Cardiac muscle cell (in vitro differentiated cells and primary cell): ENCODE measurements around the gene MYBPC1. TPM values are rescaled to one million over a fixed set of nuclear protein-coding genes. Genes with fewer than 3 reads are reported as not detected.

Experiments
- DNase-seq, 2 donors: peaks; one replicate each; pipeline versions ENCODE4 v3.0.0 to v3.0.0-alpha.2; 2010 to 2017; ENCODE audit warnings: low read depth in 1 of 2, low spot score in 1 of 2
- H3K27ac ChIP-seq: fragments of 200-600 bp; sonication (generic); 2 replicates; pipeline ENCODE4 v1.5.1; 2016
- H3K27me3 ChIP-seq: fragments of 200-600 bp; sonication (generic); 2 replicates; pipeline ENCODE4 v1.6.0; 2016; ENCODE audit warnings: control low read depth
- H3K36me3 ChIP-seq: fragments of 200-600 bp; sonication (generic); 2 replicates; pipeline ENCODE4 v1.5.1; 2016; ENCODE audit warnings: control low read depth
- H3K4me1 ChIP-seq: fragments of 200-600 bp; sonication (generic); 2 replicates; pipeline ENCODE4 v1.8.1; 2017; ENCODE audit warnings: low read depth, mild to moderate bottlenecking, mixed run types
- H3K4me3 ChIP-seq: fragments of 200-600 bp; sonication (generic); 2 replicates; pipeline ENCODE4 v1.5.1; 2016; ENCODE audit warnings: mild to moderate bottlenecking
- H3K9me3 ChIP-seq: fragments of 200-600 bp; sonication (generic); 2 replicates; pipeline ENCODE4 v1.5.1; 2017; ENCODE audit warnings: low read depth, mild to moderate bottlenecking, control low read depth
- polyA plus RNA-seq: library from polyadenylated mRNA; unstranded; fragments of >200 nt; fragmentation: Nextera tagmentation; extraction: Ambion mirVana; gene quantifications from 2 replicates; pipeline ENCODE4 v1.2.1, GENCODE V29; 2016
- total RNA-seq: library from RNA; depleted of rRNA; stranded (reverse); fragments of >200 nt; gene quantifications from 2 replicates; pipeline ENCODE4 v1.2.3, GENCODE V29; 2016
- TF ChIP-seq, protein P1 (sequence below): IDR thresholded peaks from 2 replicates; pipeline ENCODE4 v1.5.1; 2012; ENCODE audit warnings: low read depth, mild to moderate bottlenecking, low read length

Gene MYBPC1
- total and polyA plus RNA-seq, 2 experiments from 2014 or later, result not detected

DNA sequence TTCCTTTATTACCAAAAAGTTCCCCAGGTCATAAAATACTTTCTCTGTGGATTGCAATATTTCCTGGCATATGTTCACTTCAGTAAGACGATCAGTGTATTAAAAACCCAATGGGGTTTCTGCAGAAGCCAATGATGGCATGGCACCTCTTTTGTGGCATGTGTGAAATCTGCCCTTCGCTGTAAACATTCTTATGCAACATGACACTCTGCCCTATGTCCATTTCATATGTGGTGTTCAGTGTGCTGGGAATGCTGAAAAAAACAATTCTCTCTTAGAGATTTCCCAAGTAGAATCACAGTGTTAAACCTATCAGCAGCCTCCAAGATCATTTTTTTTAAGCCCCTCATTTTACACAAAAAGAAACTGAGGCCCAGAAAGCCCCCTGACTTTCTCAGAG is 2.3 kb upstream of the MYBPC1 start:
- DNase-seq, result no peak
- Histone ChIP-seq H3K9me3 (no peaks in the 10 kb centered on the region), H3K27me3 (peaks cover 60% of the 10 kb centered on the region), H3K4me1 (no peaks in the 10 kb centered on the region), H3K27ac (no peak overlapping the region), H3K36me3 (no peaks in the 10 kb centered on the region), H3K4me3 (no peak overlapping the region)
- TF ChIP-seq, protein P1, sequence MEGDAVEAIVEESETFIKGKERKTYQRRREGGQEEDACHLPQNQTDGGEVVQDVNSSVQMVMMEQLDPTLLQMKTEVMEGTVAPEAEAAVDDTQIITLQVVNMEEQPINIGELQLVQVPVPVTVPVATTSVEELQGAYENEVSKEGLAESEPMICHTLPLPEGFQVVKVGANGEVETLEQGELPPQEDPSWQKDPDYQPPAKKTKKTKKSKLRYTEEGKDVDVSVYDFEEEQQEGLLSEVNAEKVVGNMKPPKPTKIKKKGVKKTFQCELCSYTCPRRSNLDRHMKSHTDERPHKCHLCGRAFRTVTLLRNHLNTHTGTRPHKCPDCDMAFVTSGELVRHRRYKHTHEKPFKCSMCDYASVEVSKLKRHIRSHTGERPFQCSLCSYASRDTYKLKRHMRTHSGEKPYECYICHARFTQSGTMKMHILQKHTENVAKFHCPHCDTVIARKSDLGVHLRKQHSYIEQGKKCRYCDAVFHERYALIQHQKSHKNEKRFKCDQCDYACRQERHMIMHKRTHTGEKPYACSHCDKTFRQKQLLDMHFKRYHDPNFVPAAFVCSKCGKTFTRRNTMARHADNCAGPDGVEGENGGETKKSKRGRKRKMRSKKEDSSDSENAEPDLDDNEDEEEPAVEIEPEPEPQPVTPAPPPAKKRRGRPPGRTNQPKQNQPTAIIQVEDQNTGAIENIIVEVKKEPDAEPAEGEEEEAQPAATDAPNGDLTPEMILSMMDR, result no peak

DNA sequence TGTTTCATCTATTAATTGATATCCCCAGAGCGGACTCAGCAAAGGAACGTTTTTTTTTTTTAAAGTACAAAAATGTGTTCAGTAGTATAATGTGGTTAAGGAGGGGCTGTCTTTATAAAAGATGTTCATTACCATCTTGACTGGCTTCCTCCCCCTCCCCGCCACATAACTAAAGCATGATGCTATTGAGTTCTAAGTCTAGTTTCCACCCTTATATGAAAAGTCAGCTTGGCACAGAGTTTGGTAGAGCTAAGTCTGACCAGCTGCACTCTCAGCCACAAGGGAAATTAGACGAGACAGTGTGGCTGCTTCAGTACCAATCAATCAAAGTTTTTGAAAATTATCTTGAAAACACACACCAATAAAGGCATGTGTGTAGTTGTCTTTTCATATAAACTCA is 1.9 kb upstream of the MYBPC1 start:
- TF ChIP-seq, protein P1, result no peak
- H3K4me1 ChIP-seq, result no peaks in the 10 kb centered on the region
- H3K4me3 ChIP-seq, result no peak overlapping the region
- H3K36me3 ChIP-seq, result no peaks in the 10 kb centered on the region
- H3K27me3 ChIP-seq, result peaks cover 60% of the 10 kb centered on the region
- H3K27ac ChIP-seq, result no peak overlapping the region
- H3K9me3 ChIP-seq, result no peaks in the 10 kb centered on the region
- no peak for DNase-seq

DNA sequence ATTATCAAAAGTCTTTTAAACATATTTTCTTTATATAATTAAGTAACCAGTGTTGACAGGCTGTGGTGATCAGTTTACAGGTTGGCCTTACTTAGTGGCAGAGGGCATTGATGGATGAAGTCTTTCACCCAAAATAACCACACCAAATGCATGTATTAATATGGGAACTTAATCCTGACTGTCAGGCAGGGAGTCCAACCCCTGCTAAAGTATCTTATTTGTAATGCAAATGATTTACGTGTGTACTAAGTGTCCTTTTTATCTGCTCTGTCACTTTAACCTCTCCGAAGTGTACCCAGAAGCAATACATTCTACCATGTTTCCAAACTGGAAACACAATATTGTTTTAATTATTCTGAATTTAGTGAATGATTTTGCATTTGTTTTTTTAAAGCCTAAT is 1.4 kb downstream of the MYBPC1 start:
- H3K9me3 ChIP-seq, result no peaks in the 10 kb centered on the region
- H3K27ac ChIP-seq, result no peak overlapping the region
- H3K4me1 ChIP-seq, result no peaks in the 10 kb centered on the region
- TF ChIP-seq, protein P1, result no peak
- H3K4me3 ChIP-seq, result no peak overlapping the region
- no peaks in the 10 kb centered on the region for H3K36me3 ChIP-seq
- DNase-seq, result no peak
- peaks cover 55% of the 10 kb centered on the region for H3K27me3 ChIP-seq

DNA sequence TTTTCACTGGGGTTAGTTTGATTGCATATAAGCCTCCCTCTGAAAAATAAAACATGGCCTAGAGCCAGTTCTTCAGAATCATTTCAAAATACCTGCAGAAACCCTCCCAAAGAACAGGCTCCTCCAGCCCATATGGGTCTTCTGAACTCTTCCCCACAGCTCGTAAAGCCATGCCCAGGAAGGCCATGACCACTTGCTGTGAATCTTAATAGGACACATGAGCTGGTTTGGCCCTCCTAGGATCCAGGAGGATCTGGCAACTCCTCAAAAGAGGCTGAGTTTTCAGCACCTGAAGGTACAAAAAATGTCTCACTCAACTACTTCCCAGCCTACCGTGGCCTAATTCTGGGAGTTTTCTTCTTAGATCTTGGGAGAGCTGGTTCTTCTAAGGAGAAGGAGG is 2.4 kb downstream of the MYBPC1 start:
- Histone ChIP-seq H3K4me1 (no peaks in the 10 kb centered on the region), H3K4me3 (no peak overlapping the region), H3K9me3 (no peaks in the 10 kb centered on the region), H3K27me3 (peaks cover 45% of the 10 kb centered on the region), H3K36me3 (no peaks in the 10 kb centered on the region), H3K27ac (no peak overlapping the region)
- TF ChIP-seq, protein P1, result no peak
- no peak for DNase-seq

DNA sequence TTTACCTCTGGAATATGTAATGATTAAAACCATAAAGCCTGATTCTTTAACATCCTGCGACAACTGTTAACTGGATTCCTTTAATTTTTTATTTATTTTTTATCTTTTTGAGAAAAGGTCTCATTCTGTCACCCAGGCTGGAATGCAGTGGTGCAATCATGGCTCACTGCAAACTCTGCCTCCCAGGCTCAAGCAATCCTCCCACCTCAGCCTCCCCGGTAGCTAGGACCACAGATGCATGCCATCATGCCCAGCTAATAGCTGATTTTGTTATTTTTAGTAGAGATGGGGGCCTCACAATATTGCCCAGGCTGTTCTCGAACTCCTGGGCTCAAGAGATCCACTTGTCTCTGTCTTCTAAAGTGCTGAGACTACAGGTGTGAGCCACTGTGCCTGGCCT is 3.7 kb downstream of the MYBPC1 start:
- Histone ChIP-seq H3K27ac (no peak overlapping the region), H3K27me3 (peaks cover 34% of the 10 kb centered on the region), H3K4me3 (no peak overlapping the region), H3K36me3 (no peaks in the 10 kb centered on the region), H3K4me1 (no peaks in the 10 kb centered on the region), H3K9me3 (no peaks in the 10 kb centered on the region)
- TF ChIP-seq, protein P1, result no peak
- no peak for DNase-seq

DNA sequence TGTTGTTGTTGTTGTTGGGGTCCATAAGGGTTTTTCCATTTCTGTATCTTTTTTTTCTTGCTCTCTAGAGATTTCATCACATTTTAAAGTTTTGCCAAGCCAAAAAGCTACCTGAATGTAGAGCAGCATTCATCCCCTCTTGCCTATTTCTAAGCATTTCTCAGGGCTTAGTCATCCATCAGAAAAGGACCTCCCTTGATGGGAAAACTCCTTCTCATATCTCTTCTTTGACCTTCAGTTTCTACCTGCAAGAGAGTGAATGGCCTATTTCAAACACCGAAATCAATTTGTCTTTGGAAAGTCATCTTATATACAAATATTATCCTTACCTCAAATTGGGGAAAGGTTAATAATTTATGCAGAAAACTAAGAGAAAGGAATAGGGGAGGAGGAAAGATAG is 4.5 kb downstream of the MYBPC1 start:
- no peak overlapping the region for H3K27ac ChIP-seq
- no peak overlapping the region for H3K4me3 ChIP-seq
- no peak for DNase-seq

More for the DNA sequence above, 4.5 kb downstream of the MYBPC1 start:
- H3K27me3 ChIP-seq, result peaks cover 29% of the 10 kb centered on the region
- no peaks in the 10 kb centered on the region for H3K9me3 ChIP-seq
- no peaks in the 10 kb centered on the region for H3K36me3 ChIP-seq
- no peaks in the 10 kb centered on the region for H3K4me1 ChIP-seq
- TF ChIP-seq, protein P1, result no peak
